Lower lobe of right lung (tissue), 2 donors: Measurements from ENCODE around the gene CD74. TPM values are rescaled to one million over a fixed set of nuclear protein-coding genes. Genes with fewer than 3 reads are reported as not detected.

Experiments
- ATAC-seq, 2 donors: fragments of 200-7000 bp; cut with Tn5 transposase; one replicate each; pipeline ENCODE4 v1.9.1; 2020 to 2022; ENCODE audit warnings: mild to moderate bottlenecking in 2 of 2, moderate library complexity in 2 of 2
- DNase-seq: peaks from one replicate; pipeline ENCODE4 v3.0.0-alpha.2; 2020
- H3K27ac ChIP-seq: fragments of 200-600 bp; one replicate; pipeline ENCODE4 v1.8.0; 2022
- H3K27me3 ChIP-seq: fragments of 200-600 bp; one replicate; pipeline ENCODE4 v1.8.0; 2022; ENCODE audit warnings: low read depth
- H3K36me3 ChIP-seq: fragments of 200-600 bp; one replicate; pipeline ENCODE4 v1.8.0; 2022; ENCODE audit warnings: mild to moderate bottlenecking
- H3K4me1 ChIP-seq: fragments of 200-600 bp; one replicate; pipeline ENCODE4 v1.8.0; 2022
- H3K4me3 ChIP-seq: fragments of 200-600 bp; one replicate; pipeline ENCODE4 v1.8.0; 2022; ENCODE audit warnings: mild to moderate bottlenecking
- H3K9me3 ChIP-seq: fragments of 200-600 bp; one replicate; pipeline ENCODE4 v1.8.0; 2022
- CTCF ChIP-seq: fragments of 200-600 bp; IDR thresholded peaks from one replicate; pipeline ENCODE4 v1.8.0; 2022; ENCODE audit warnings: antibody characterized with exemption, mild to moderate bottlenecking
- intact Hi-C: fragments of 100-400 bp; cut with DNase I; formaldehyde crosslinking; loops from one replicate; pipeline ENCODE4 v1.11.0; 2022
- total RNA-seq: library from RNA; stranded (reverse); fragmentation: NEBNext Ultra II Directional; extraction: Animal tissue kit (Norgen Biotek cat#: 25700); gene quantifications from one replicate; pipeline ENCODE4 v1.2.1, GENCODE V29; 2021
- donor health status: DM: no; HTN: yes; CAD: no; lungs with severe emphysema.

CD74 gene
- total RNA-seq, 1 donor from 2014 or later, result 4,221 TPM

- H3K27me3 ChIP-seq, result no peaks in the 10 kb centered on the region
Observed at GRCh38 chr5:150363185-150363584, 49.5 kb downstream of the CD74 start.

GRCh38 chr5:150361301-150361700 lies 51.4 kb downstream of the CD74 start:
- no peaks in the 10 kb centered on the region for H3K27me3 ChIP-seq
- H3K4me1 ChIP-seq, result peaks cover 16% of the 10 kb centered on the region
- TF ChIP-seq CTCF, result no peak
- H3K36me3 ChIP-seq, result peaks cover 56% of the 10 kb centered on the region
- no peak overlapping the region for H3K4me3 ChIP-seq
- intact Hi-C loops, result no loop called here
- DNase-seq (no peak), ATAC-seq (no peak)
- no peaks in the 10 kb centered on the region for H3K9me3 ChIP-seq
- H3K27ac ChIP-seq, result no peak overlapping the region

More at GRCh38 chr5:150363185-150363584, 49.5 kb downstream of the CD74 start:
- ATAC-seq (no peak), DNase-seq (peak; percentile 1)
- Histone ChIP-seq H3K36me3 (peaks cover 71% of the 10 kb centered on the region), H3K4me1 (peaks cover 14% of the 10 kb centered on the region), H3K4me3 (no peak overlapping the region), H3K9me3 (no peaks in the 10 kb centered on the region), H3K27ac (no peak overlapping the region)
- intact Hi-C loops, result no loop called here
- no peak for TF ChIP-seq CTCF

- DNase-seq (no peak), ATAC-seq (no peak)
- H3K4me1 ChIP-seq, result peaks cover 16% of the 10 kb centered on the region
- no peaks in the 10 kb centered on the region for H3K9me3 ChIP-seq
- peak overlapping the region; percentile 96 for H3K4me3 ChIP-seq
- H3K36me3 ChIP-seq, result peaks cover 28% of the 10 kb centered on the region
- no peaks in the 10 kb centered on the region for H3K27me3 ChIP-seq
- intact Hi-C loops, result no loop called here
- peak overlapping the region; percentile 76 for H3K27ac ChIP-seq
- TF ChIP-seq CTCF, result no peak
Observed at GRCh38 chr5:150358261-150359095, 54.2 kb downstream of the CD74 start.

GRCh38 chr5:150357326-150358260 lies 55.1 kb downstream of the CD74 start, which contains the start of gene TCOF1:
TSS of gene TCOF1 (plus strand) at chr5:150357697. CDS start at chr5:150357747, 50 bp downstream.
- no peaks in the 10 kb centered on the region for H3K27me3 ChIP-seq
- ATAC-seq (peak; percentile 98 to 99), DNase-seq (peak; percentile 98)
- peak within 1 kb of the TSS; percentile 96 for H3K4me3 ChIP-seq
- peaks cover 16% of the 10 kb centered on the region for H3K4me1 ChIP-seq
- intact Hi-C loops, result no loop called here
- H3K36me3 ChIP-seq, result peaks cover 19% of the 10 kb centered on the region
- TF ChIP-seq CTCF, result no peak
- H3K9me3 ChIP-seq, result no peaks in the 10 kb centered on the region
- H3K27ac ChIP-seq, result peak within 1 kb of the TSS; percentile 76

GRCh38 chr5:150356575-150357294 lies 56.0 kb downstream of the CD74 start:
- DNase-seq, result no peak

More at GRCh38 chr5:150356575-150357294, 56.0 kb downstream of the CD74 start:
- Histone ChIP-seq H3K4me3 (peak overlapping the region; percentile 96), H3K27ac (peak overlapping the region; percentile 76), H3K9me3 (no peaks in the 10 kb centered on the region), H3K4me1 (peaks cover 21% of the 10 kb centered on the region), H3K27me3 (no peaks in the 10 kb centered on the region), H3K36me3 (peaks cover 11% of the 10 kb centered on the region)
- ATAC-seq, result no peak
- intact Hi-C loops, result no loop called here
- no peak for TF ChIP-seq CTCF
